T47D (cell line): ENCODE results near the gene COBL.

ENCODE experiments used
- DNase-seq, 2 experiments: peaks; one replicate each; pipeline versions ENCODE4 v3.0.0 to v3.0.0-alpha.2; 2011 to 2012; ENCODE audit warnings: low read depth in 1 of 2, low spot score in 1 of 2
- JUND ChIP-seq: IDR thresholded peaks from 2 replicates; pipeline ENCODE4 v1.6.1; 2012; ENCODE audit warnings: low read depth
- in situ Hi-C: cut with HindIII; loops from 2 replicates; pipeline ENCODE4 v1.10.0; 2016; ENCODE audit warnings: low sequenced_read_pairs, low pct_unique_long_range_greater_than_20kb

Gene COBL

GRCh38 chr7:51014811-51015210, 301.8 kb downstream of the COBL start:
- no peak for TF ChIP-seq JUND

GRCh38 chr7:51013861-51014511, 302.6 kb downstream of the COBL start:
- no peak for TF ChIP-seq JUND
- no peak for DNase-seq
- in situ Hi-C loops = no loop called here

More at GRCh38 chr7:51014811-51015210, 301.8 kb downstream of the COBL start:
- DNase-seq = no peak
- in situ Hi-C loops = no loop called here

DNA sequence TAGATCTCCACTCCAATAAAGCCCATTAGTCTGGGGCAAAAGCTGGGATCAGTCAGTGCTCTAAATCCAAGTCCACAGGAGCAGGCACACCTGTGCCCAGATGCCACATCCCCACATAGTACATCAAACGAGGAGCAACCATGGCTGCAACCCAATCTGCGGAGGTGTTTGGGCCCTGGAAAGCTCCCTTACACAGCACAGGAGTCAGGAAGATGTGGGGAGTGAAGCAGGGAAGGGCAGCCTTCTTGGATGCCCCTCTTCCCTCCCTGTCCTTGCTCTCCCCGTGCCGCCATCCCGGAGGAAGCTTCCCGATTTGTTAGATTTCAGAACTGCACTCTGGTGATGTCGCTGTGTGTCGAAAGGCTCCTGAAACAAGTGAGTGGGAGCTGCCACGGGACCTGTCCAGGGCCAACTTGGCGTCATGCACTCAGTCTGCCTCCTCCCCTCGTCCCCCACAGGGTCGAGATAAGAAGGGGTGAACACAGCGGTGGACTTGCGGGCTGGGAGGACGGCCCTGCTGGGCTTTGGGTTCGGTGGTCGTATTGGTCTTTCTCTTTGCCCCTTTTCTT, 303.3 kb downstream of the COBL start:
- DNase-seq = no peak
- no peak for TF ChIP-seq JUND
- in situ Hi-C loops = no loop called here

- TF ChIP-seq JUND = no peak
- in situ Hi-C loops = no loop called here
- DNase-seq = no peak
These were observed 303.9 kb downstream of the COBL start for GRCh38 chr7:51012569-51013217.

DNA sequence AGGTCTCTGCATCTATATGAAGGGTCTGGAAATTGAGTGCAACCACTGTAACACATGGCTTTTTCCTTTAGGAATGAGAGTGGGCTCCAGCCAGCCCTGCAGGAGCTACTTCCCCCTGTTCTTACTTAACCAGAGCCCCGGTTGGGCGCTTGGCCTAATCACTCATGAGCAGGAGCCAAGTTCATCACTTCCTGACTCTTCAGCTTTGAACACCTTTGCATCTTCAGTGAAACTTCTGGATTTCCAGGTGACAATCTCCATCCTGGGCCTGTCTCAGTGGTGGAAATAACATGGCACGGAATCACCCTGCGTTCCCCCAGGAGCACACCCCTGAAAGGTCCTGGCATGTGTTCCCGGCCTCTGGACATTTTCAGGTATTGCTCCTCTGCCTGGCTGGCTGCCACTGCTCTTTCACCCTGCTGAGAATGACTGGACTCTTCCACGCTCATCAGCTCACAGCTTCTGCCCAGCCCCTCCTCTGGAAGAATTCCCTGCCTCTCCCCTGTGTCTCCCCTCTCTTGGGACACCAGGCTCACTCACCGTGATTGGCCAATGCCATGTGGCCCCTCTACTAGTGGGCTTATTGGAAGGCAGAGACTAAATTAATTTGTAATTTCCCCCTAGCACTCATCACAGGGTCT, 304.8 kb downstream of the COBL start:
- TF ChIP-seq JUND = no peak
- in situ Hi-C loops = no loop called here

GRCh38 chr7:51010534-51010933, 306.1 kb downstream of the COBL start:
- in situ Hi-C loops = no loop called here
- no peak for TF ChIP-seq JUND
- DNase-seq = no peak

More for the DNA sequence above, 304.8 kb downstream of the COBL start:
- DNase-seq = no peak

DNA sequence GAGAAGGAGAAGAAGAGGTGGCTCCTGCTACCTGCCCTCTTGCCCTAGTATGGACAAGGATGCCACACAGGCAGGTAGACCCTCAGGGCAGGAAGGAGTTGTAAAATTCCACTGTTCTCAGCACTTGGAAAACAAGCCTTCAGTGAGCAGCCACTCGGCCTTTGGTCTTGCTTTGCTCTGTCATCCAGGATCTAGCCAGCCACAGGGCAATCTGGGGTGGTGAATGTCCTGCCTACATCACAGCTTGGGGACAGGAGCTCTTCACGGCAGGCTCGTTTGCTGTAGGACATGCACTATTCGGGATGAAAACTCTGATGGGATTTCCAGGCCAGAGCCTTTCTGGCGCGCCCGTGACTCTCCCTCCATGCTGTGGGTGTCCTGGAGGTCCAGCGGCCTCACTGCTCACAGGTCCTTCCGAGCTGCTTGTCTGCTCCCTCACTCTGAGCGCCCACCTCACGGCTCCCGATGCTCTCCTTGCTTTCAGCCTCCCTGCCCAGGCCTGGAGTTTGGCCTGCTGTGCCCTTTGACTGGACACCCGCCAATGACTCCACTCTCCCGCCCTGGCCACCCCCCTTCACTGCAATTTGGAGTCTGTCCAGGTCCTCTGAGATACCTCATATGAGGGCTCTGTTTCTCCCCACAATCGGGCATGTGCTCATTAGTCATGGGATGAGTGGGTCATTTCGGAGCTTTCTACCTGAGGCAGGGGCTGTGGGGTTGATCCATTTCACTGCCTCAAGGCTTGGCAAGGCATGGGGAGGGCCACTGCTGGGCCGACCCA, 306.7 kb downstream of the COBL start:
- in situ Hi-C loops = no loop called here
- DNase-seq = peak in 1 of 2 experiments; percentile 30
- no peak for TF ChIP-seq JUND

DNA sequence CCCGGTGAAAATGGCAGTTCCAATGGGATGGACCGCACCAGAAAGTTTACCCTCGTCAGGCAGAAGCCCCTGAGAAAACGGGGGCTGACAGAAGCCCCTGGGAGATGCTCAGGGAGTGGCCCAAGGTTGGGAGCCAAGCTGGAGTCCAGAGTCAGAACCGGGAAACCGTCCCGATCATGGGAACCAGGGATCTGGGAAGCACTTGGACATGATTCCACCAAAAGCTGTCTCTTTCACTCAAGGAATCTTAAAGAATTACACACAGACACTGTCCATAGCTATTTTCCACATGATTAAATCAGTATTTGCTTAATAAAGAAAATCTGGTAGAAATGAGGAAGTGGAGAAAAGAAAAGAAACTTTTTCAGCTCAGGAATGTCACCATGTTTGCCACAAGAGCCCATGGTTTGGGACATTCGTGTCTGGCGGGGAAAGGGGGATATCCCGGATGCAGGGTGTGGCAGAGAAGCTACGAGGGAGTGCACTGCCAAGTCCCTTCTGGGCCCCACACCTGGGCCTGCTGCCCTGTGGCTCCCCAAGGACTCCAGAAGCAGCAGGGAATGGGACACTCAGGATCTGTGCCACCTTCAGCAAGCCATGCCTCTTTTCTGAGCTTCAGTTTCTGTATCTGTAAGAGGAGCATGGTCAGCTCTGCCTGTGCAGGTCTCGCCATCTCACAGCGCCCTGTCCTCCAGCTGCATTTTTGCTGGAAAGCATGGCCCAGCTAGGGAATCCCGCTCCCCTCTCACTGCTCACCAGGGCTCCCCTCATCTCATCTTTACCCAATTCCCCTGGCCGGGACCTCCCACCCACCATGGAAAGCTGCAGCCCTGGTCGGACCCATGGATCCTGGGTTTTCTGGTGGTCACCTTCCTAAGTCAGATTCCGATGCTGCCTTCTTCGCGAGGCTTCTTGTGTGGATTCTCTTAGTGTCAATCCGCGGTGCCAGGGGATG, 308.8 kb downstream of the COBL start:
- in situ Hi-C loops = no loop called here
- TF ChIP-seq JUND = no peak
- DNase-seq = no peak

DNA sequence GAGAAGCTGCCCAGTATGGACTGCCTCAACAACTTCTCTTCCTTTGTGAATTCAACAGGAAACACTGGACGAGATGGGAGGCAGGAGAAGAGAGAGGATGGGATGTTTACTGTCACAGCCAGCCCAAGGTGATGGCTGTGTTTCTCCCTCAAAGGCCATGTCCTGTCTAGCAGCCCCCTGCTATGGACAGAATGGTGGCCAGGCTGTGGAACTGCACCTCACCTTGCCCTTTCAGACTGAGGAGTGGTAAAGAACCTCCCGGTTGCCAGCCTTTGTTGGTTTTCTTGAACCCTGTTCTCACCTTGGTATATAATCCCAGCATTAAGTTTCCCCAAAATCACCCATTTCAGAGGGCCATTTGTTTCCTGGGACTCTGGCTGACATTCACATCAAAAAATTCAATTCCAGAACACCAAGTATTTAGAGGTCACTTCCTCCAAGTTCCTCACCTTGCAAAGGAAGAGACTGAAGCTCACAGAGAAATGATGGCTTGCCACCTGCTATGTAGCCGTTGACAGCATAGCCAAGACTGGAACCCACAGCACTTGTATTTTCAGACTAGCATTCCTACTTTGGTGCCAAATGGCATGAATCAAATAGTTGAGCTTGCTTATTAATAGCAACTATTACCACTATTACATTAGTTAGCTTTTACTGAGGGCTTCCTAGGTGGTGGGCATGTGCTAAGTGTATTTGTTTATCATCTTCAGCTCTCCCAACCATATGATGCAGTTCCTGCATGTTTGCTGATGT, 309.9 kb downstream of the COBL start:
- in situ Hi-C loops = no loop called here
- no peak for TF ChIP-seq JUND
- no peak for DNase-seq

DNA sequence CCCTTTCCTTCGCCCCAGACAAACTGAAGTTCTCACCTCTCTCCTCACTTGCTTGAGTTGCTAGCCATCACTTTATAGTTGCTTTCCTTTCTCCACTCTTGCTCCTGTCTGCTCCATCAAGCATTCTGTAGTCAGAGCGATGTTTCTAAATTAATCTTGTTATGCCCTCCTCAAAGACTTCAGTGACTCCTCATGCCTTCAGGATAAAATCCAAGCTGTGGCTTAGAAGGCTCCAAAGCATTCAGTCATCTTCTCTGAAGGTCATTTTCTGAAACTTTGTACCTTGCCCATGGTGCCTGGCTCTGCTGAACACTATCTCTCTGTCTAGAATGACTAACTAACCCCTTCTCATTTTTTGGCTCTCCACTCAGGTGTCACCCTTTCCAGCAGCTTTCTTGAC, 311.5 kb downstream of the COBL start:
- no peak for DNase-seq
- in situ Hi-C loops = no loop called here
- TF ChIP-seq JUND = no peak

- TF ChIP-seq JUND = no peak
- DNase-seq = peak in 1 of 2 experiments; percentile 16
- in situ Hi-C loops = no loop called here
These were observed 315.7 kb downstream of the COBL start for GRCh38 chr7:51000956-51001355.
